NK-92 (cell line): ENCODE measurements around the gene LRRC8A.
"Not testable (repeated sequence)": the region's sequence is repeated elsewhere in the genome, so short reads cannot be mapped to it uniquely, and the experiment has no call there.

ENCODE experiments used
- DNase-seq: peaks from one replicate; lab custom pipeline; 2025; ENCODE audit not compliant: unreplicated experiment; lab: John Stamatoyannopoulos, UW

The LRRC8A gene

DNA sequence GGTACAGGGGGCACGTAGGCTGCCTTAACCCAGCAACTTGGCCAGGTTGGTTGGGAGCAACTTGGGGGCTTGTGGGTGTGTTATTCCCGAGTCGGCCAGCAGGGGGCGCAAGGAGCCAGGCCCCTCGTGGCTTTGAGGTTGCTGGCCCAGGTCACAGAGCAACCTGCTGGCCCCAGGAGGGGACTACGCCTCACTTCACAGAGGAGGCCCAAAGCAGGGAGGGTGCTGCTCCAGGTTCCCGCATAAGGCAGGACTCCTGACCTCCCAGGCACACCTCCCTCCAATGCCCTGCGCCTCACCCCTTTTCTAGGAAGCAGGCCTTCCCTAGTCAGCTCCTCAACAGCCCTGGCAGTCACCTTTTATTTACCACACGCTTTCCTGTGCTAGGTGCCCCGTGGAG, 18.3 kb upstream of the LRRC8A start:
- DNase-seq = no peak

DNA sequence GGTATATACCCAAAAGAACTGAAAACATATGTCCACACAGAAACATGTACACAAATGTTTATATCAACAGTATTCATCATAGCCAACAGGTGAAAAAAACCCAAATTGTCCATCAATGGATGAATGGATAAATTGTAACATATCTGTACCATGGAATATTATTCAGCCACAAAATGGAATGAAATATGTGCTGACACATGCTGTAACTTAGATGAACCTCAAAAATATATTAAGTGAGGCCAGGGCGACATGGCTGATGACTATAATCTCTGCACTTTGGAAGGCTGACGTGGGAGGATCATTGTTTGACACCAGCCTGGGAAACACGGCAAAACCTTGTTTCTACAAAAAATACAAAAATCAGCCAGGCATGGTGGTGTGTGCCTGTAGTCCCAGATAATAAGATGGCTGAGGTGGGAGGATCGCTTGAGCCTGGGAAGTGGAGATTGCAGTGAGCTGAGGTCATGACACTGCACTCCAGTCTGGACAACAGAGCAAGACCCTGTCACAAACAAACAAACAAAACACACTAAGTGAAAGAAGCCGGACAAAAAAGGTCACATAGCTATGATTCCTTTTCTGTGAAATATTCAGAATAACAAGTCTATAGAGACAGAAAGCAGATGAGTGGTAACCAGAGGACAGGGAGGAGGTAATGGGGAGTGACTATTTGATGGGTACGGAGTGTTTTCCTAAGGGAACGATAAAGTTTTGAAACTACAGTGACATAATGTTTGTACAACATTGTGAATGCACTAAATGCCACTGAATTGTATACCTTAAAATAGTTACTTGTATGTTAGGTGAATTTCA, 11.6 kb upstream of the LRRC8A start:
- no peak for DNase-seq

DNA sequence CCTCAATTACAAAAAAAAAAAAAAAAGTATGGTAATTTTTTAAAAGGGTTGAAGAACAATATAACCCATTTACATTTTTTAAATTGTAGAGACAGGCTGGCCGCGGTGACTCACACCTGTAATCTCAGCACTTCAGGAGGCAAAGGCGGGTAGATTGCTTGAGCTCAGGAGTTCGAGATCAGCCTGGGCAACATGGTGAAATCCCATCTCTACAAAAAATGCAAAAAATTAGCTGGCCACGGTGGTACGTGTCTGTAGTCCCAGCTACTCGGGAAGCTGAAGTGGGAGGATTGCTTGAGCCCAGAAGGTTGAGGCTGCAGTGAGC, 11.0 kb upstream of the LRRC8A start:
- DNase-seq = not testable (repeated sequence)

DNA sequence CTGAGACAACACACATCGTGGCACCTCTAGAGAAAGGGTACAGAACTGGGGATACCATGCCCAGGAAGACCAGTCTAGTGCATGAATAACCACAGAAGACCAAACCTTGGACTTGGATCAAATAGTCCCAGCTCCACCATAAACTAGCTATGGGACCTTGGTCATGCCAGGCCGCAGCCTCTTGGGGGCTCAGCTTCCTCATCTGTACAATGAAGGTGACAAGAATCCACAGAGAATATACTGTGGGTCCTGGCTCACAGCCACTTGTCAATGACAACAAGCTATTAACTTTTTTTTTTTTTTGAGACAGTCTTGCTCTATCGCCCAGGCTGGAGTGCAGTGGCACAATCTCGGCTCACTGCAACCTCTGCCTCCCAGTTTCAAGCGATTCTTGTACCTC, 4.1 kb upstream of the LRRC8A start:
- no peak for DNase-seq

DNA sequence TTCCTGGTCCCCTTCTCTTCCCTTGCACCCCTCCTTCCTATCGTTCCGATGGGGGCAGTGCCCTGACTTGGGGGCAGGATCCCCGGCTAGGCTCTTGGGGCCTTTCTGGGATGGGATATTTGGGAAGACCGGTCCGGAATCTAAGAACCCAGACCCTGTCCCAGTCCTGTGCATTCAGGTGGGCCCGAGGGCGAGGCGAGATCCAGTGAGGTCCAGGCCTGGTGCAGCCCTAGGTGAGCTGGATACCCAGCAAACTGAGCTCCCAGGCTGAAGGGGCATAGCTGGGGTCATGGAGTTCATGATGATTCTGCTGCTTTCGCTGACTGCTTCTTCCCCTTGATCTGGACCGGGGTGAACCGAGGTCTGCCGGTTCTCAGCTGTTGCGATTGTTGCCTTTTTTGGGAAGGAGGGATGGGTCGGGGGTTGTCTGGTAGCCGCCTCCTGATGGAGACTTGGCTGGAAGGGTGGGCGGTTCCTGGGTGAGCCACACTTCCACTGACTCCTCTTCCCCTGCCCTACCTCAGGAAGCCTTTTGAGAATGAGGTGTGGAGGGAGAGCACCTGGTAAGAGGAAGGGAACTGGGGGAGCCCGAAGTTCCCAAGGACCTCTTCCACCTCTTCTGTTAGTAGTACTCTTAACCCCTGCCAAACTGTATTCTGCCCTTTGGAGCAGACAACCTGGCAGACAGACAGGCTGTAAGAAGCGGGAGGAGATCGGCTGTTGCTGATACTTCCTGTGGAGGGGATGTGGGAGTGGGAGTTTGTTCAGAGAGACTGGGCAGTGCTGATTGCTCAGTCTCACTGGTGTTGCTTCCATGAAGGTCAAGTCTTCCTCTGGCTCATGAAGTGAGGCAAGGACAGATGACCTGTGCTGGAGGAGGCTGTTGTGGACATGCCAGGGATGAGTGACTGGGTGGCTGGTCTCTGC, 1.0 kb downstream of the LRRC8A start:
- no peak for DNase-seq

DNA sequence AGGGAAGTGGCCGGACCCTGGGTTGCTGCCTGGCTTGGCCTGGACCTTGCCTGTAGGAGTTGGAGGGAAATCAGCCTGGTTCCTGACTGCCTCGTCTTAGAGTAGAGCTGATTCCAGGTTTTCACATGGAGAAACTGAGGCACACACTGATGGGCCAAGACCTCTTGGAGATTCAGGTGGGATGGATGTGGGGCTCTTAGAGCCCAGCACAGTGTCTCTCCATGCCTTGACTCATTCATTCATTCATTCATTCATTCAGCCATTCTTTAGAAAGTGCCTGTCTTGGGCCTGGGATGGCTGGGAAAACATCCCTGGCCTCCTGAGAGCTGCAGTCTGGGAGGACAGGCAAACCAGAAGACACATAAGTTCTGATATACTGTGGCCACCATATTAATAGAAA, 2.2 kb downstream of the LRRC8A start:
- DNase-seq = no peak

DNA sequence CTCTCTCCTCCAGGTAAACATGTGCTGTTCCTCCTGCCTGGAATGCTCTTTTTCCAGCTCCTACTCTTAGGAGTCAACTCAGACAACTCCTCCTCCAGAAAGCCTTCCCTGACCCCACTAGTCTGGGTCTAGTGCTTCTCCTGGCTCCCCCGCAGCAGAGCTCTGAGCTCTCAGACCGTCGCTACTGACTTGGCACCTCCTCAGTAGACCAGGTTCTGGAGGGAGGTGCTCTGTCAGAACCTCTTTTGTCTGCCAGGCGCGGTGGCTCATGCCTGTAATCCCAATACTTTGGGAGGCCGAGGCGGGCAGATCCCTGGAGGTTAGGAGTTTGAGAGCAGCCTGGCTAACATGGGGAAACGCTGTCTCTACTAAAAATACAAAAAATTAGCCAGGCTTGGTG, 3.4 kb downstream of the LRRC8A start:
- no peak for DNase-seq

DNA sequence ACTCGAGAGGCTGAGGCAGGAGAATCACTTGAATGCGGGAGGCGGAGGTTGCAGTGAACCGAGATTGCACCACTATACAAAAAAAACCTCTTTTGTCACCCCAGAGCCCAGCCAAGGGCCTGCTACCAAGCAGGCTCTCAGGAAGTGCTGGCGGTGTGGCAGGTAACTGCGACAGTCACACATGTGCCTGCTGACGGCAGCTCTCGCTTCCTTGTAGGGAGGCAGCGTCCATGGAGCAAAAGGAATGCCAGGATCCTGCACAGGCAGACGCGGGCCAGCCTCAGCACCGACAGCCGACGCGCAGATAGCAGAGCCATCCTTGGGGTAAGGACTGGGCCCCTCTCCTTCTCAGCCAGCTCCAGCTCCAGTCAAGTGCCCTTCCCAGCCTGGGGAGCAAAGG, 3.9 kb downstream of the LRRC8A start:
- no peak for DNase-seq

DNA sequence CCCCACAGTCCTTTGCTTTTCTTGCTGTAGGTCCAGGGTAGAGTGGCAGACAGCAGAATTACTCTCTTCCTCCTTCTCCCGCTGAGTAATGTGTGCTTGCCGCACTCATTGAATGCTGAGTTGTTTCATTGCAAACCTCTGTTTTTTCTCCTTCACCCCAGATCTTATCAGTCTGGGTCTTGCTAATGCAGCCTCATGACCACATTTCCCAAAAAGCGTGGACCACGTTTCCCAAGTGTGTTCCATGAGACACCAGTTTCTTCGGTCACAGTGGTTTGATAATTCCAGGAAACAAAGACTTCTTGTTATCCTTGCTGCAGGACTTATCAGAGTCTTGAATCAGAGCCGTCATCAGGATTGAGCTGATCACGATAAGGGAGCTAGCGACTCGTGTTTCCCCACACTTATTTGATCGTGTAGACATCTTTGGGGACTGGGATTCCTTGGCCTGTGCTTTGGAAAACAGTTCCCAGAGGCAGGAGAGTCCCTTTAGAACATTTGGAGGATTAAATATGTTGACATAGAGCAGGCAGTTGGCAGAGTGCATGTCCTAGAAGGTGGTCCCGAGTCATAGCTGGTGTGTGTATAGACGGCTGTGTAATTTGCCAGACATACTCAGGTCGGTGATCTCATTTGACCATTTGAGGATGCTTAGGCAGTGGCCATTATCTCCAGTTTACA, 4.4 kb downstream of the LRRC8A start:
- no peak for DNase-seq

DNA sequence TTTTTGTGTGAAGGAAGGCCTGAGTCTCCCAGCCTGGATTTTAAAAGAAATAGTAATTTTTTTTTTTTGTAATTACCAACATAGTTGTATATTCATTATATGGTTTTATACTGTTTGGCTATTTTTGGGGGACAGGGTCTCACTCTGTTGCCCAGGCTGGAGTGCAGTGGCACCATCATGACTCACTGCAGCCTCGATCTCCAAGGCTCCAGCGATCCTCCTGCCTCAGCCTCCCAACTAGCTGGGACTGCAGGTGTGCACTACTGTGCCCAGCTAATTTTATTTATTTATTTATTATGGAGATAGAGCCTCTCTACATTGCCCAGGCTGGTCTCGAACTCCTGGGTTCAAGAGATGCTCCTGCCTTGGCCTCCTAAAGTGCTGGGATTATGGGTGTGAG, 5.1 kb downstream of the LRRC8A start:
- no peak for DNase-seq

DNA sequence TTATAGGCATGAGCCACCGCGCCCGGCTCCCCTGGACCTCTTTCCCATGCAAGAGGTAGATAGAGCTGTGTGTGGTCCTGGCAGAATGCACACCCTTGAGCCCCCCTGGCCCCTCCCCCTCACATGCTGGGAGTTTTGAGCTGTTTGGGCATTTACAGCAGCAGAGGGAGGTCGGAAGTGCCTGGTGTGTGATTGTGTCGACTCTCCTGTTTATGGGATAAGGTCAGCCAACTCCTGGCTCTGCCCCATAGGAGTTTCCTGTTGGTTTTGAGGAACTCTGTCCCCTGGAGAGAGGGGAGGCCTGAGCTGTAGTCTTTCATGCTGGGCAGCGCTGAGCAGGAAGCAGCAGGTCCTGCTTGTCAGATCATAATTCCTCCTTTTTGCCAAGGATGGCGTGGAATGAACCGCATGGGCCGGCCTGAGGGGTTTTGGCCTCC, 6.0 kb downstream of the LRRC8A start:
- DNase-seq = no peak

DNA sequence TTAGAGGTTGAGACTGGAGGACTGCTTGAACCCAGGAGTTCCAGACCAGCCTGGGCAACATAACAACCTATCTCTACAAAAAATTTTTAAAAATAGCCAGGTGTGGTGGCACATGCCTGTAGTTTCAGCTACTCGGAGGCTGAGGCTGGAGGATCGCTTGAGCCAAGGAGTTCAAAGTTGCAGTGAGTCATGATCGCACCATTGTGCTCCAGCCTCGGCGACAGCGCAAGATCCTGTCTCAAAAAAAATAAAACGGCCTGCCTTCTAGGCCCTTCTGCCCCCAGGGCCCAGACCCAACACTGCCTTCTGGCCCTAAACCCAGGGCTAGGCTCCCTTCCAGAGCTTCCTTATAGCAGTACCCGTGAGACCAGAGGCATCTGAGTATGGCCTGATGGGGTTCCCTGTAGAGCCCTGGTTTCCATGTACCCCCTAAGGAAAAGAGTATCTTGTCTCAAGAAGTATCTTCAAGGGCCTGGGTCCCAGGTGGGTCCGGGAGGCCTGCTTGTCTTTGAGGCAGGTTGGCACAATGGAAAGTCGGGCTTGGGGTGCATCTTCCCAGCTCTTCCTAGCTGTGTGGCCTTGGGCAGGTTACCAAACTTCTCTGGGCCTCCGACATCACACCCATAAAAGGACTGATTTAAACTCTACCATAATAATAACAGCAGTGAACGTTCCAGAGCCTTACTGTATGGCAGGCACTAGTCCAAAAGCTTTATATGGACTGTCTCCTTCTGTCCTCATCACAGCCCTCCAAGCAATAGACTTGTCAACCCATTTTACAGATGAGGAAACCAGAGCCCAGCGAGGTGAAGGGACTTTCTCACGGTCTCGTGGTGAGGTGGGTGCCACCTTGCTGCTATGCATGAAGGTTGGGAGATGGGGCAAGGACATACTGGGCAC, 9.6 kb downstream of the LRRC8A start:
- no peak for DNase-seq

DNA sequence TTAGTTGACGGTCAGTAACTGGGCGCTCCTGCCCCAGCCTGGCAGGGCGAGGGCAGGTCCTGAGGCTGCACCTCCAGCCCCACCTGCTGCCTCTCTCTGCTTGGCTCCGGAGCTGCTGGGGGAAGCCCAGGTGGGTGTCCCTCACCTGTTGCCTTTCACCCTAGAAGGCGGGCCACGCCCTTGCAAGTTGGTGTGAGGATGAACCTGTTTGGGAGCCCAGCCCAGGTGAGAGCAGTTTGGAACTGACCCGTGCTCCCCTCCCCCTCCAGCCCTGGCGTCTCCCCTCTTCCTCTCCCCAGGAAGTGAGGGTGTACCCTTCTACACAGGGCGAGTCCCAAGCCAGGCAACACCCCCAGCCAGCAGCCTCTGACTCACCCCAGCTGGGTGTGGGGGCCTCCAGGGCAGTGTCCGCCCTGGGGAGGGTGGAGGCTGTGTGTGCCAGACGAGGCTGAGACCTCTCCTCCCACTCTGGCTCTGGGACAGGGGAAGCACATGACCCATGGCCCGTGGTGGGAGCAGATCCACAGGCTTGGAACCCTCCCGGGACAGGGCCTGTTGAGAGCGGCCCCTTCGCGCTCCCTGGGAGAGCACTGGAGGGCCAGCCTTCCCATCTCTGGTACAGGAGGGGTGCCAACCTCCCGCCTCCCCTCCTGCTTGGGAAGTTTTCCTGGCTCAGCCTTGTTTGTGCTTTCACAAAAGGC, 10.4 kb downstream of the LRRC8A start:
- DNase-seq = no peak

DNA sequence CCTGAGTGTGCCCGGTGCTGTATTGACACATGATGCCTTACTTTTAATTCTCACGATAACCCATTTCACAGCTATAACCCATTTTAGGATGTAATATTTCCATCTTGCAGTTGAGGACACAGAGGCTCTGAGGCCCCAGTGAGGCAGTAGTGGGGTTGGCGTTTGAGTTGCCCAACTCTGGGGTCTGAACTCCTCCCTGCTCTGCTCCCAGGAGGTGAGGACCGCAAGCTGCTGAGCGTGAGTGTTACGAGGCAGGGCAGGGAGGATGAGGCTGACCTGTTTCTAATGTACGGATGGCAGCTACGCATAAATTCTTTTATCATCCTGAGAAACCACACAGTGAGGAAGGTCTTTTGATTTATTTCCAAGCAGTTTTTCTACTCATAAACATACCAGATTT, 11.4 kb downstream of the LRRC8A start:
- DNase-seq = no peak

DNA sequence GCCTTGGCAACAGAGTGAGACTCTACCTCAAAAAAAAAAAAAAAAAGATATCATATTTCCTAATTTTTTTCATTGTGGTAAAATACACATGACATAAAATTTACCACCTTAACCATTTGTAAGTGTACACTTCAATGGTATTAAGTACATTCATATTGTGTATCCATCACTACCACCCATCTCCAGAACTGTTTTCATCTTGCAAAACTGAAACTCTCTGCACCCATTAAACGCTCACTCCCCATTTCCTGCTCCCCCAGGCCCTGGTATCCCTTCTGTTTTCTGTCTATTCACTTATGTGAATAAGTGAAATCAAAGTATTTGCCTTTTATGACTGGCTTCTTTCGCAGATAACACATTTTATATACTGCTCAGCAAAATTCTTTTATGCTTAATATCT, 12.8 kb downstream of the LRRC8A start:
- no peak for DNase-seq

DNA sequence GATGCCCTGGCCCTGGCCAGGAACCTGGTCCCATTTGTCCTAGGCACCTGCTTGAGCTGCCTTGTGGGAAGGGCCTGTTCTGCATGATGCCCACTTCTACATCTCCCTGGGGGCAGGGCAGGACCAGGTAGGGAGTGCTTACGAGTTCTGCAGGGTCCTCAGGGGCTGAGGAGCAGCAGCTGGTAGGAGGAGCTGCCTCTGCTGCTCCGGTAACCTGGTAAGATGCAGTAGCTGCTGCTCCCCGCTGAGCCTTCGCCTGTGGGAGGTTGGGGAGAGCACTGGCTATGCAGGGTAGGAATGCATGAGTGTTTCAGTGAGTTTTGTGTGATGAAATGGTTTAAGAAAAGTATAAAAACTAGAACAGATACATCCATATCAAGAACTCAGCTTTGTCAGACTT, 13.6 kb downstream of the LRRC8A start:
- DNase-seq = no peak

DNA sequence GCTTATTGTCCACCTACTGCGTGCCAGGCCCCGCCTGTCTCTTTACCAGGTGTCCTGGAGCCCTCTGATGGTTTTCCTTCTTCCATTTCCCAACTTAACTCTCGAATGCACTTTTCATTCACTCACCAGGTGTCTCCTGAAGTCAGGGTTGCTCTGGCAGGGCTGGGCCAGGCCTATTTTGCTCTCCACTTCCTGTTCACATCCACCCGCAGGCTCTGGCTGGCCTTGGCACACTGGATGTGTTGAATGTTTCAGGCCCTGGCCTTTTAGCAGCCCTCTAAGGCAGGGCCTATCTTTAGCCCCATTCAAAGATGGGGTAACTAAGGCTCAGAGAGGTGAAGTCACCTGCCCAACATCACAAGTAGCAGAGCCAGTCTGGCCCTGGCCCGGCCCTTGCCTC, 16.4 kb downstream of the LRRC8A start:
- DNase-seq = no peak

DNA sequence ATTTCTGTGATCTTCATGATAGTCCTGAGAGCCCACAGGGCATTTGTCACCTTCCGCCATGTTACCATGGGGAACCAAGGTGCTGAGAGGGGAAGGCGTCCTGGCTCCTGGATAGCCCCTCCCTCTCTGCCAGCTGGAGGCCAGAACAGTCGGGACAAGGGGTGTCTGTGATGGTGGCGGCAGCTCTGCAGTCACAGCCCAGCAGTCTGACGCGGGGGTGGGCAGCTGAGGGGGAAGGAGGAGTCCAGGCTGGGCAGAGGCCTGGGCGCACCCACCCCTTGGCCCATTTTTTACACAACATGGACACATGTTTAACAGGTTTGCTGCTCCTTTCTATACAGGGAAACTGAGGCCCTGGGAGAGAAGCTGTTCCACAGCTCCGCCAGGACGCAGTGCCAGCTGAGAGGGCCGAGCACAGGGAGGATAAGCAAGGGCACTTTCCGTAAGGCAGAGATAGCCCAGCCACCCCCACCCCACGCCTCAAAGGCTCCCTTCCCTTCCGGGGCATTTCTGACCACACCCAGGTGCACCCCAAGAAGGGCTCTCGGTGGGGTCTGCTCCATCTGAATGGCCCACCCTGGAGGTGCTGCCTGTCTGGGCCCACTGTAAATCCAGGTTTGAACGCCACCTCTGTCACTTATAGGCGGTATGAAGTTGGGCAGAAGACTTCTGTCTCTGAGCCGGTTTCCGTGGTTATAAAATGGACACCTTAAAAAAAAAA, 17.1 kb downstream of the LRRC8A start:
- DNase-seq = no peak

DNA sequence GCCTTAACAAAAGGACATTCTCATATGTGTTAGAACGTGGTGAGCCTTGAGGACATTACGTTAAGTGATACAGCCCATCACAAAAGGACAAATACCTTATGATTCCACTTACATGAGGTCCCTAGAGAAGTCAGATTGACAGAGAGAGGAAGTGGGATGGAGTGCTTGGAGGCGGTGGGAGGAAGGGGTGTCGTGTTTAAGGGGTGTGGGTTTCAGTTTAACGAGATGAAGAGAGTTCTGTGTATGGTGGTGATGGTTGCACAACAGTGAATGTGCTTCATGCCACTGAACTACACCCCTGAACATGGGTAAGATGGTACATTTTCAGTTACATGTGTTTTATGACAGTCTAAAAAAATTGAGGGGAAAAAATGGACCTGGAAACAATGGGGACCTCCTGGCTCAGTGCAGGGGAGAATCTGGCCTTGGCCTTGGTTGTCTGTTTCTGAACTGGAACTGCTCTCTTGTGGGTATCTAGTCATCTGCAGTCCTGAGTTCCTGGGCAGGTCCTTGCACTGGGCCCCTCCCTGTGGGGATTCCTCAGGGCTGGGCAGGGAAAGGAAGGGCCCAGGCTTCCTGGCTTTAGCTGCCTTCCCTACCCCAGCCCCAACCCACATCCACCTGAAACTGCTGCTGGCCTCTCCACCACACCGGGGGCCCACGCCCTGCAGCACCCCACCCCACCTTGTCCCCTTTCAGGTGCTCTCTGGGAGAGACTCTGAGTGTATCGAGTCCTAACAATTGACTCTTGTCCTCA, 17.8 kb downstream of the LRRC8A start:
- no peak for DNase-seq
